ENCODE data around the gene SIGLEC5.
A peak's percentile ranks its signal among the peaks of the same experiment; 100 is the strongest.

Gene SIGLEC5

GRCh38 chr19:51598159-51598915, 31.9 kb downstream of the SIGLEC5 start:
- H3K4me3 ChIP-seq (ENCODE audit: low read length in 2 of 2): peak overlapping the region in 1 of 2 donors; percentile 63
- no peaks in the 10 kb centered on the region for H3K36me3 ChIP-seq (replicated peaks in 1 of 2; ENCODE audit: control insufficient read depth in 2 of 2, insufficient read depth in 2 of 2, low read length in 2 of 2)
- no peak overlapping the region for H2AFZ ChIP-seq (ENCODE audit: low read length)
- no peak overlapping the region for H3K27ac ChIP-seq (replicated peaks; ENCODE audit: low read length)
- H2BK15ac ChIP-seq (ENCODE audit: low read length): no peak overlapping the region
- H3K23ac ChIP-seq (ENCODE audit: low read depth, low read length, poor library complexity): peak overlapping the region; percentile 13
- peak overlapping the region; percentile 16 for H2BK5ac ChIP-seq (ENCODE audit: low read length)
- H3K4me2 ChIP-seq (ENCODE audit: insufficient read depth, low read length, poor library complexity, severe bottlenecking): no peak overlapping the region
- H3K27me3 ChIP-seq (ENCODE audit: control insufficient read depth in 3 of 3, insufficient read depth in 3 of 3, low read depth in 1 of 3, low read length in 3 of 3): no peaks in the 10 kb centered on the region
- no peak overlapping the region for H4K91ac ChIP-seq (ENCODE audit: low read depth, low read length, poor library complexity)
- no peak overlapping the region for H2BK12ac ChIP-seq (ENCODE audit: low read length)
- no peak overlapping the region for H3K4ac ChIP-seq (ENCODE audit: low read length)
- no peak overlapping the region for H2BK120ac ChIP-seq (ENCODE audit: low read depth, low read length)
- H3K9me3 ChIP-seq (replicated peaks in 1 of 2; ENCODE audit: control insufficient read depth in 2 of 2, insufficient read depth in 1 of 2, low read depth in 1 of 2, low read length in 2 of 2): peaks cover 0 to 16% of the 10 kb centered on the region in 2 donors
- H3K4me1 ChIP-seq (ENCODE audit: control insufficient read depth in 2 of 2, insufficient read depth in 1 of 2, low read depth in 1 of 2, low read length in 2 of 2): peaks cover 8 to 10% of the 10 kb centered on the region in 2 donors
- H3K14ac ChIP-seq (ENCODE audit: low read length): no peak overlapping the region
- H3K18ac ChIP-seq (ENCODE audit: low read length): no peak overlapping the region
- H2AK5ac ChIP-seq (ENCODE audit: low read depth, low read length): no peak overlapping the region
- peak overlapping the region; percentile 6 for H3K9ac ChIP-seq (ENCODE audit: low read depth, low read length, poor library complexity)
- H4K8ac ChIP-seq (ENCODE audit: low read depth, low read length): no peak overlapping the region
- WGBS, 2 donors (ENCODE audit: extremely low coverage in 2 of 2, insufficient read length in 2 of 2, insufficient replicate concordance in 1 of 2): no CpG with 5 or more reads among the region's 31 CpGs
- no peaks in the 10 kb centered on the region for H3K79me1 ChIP-seq (ENCODE audit: low read depth, low read length)
- DNase-seq (ENCODE audit: low spot score): no peak

- no peak for DNase-seq (ENCODE audit: low spot score)
- Histone ChIP-seq H2BK5ac (ENCODE audit: low read length) (no peak overlapping the region), H2BK120ac (ENCODE audit: low read depth, low read length) (no peak overlapping the region), H3K14ac (ENCODE audit: low read length) (no peak overlapping the region), H3K9me3 (replicated peaks in 1 of 2; ENCODE audit: control insufficient read depth in 2 of 2, insufficient read depth in 1 of 2, low read depth in 1 of 2, low read length in 2 of 2) (peaks cover 0 to 8% of the 10 kb centered on the region in 2 donors), H2BK12ac (ENCODE audit: low read length) (no peak overlapping the region), H3K27me3 (ENCODE audit: control insufficient read depth in 3 of 3, insufficient read depth in 3 of 3, low read depth in 1 of 3, low read length in 3 of 3) (peaks cover 0 to 2% (median 0%) of the 10 kb centered on the region in 3 experiments), H2BK15ac (ENCODE audit: low read length) (no peak overlapping the region), H3K18ac (ENCODE audit: low read length) (no peak overlapping the region), H3K9ac (ENCODE audit: low read depth, low read length, poor library complexity) (no peak overlapping the region), H3K4me1 (ENCODE audit: control insufficient read depth in 2 of 2, insufficient read depth in 1 of 2, low read depth in 1 of 2, low read length in 2 of 2) (peaks cover 12% of the 10 kb centered on the region in 2 donors), H3K4me3 (ENCODE audit: low read length in 2 of 2) (peak overlapping the region in 1 of 2 donors; percentile 73), H3K23ac (ENCODE audit: low read depth, low read length, poor library complexity) (no peak overlapping the region), H3K4me2 (ENCODE audit: insufficient read depth, low read length, poor library complexity, severe bottlenecking) (no peak overlapping the region), H3K27ac (replicated peaks; ENCODE audit: low read length) (no peak overlapping the region), H4K8ac (ENCODE audit: low read depth, low read length) (no peak overlapping the region), H3K36me3 (replicated peaks in 1 of 2; ENCODE audit: control insufficient read depth in 2 of 2, insufficient read depth in 2 of 2, low read length in 2 of 2) (no peaks in the 10 kb centered on the region), H3K79me1 (ENCODE audit: low read depth, low read length) (no peaks in the 10 kb centered on the region), H3K4ac (ENCODE audit: low read length) (no peak overlapping the region), H2AK5ac (ENCODE audit: low read depth, low read length) (no peak overlapping the region), H4K91ac (ENCODE audit: low read depth, low read length, poor library complexity) (no peak overlapping the region), H2AFZ (ENCODE audit: low read length) (peak overlapping the region; percentile 90)
- no CpG with 5 or more reads among the region's 8 CpGs for WGBS, 2 donors (ENCODE audit: extremely low coverage in 2 of 2, insufficient read length in 2 of 2, insufficient replicate concordance in 1 of 2)
Observed at GRCh38 chr19:51595190-51596175, 34.7 kb downstream of the SIGLEC5 start.

GRCh38 chr19:51594774-51595109, 35.5 kb downstream of the SIGLEC5 start:
- H4K8ac ChIP-seq (ENCODE audit: low read depth, low read length): no peak overlapping the region
- peak overlapping the region; percentile 73 to 80 for H3K4me3 ChIP-seq (ENCODE audit: low read length in 2 of 2)
- H2BK12ac ChIP-seq (ENCODE audit: low read length): no peak overlapping the region
- H2AK5ac ChIP-seq (ENCODE audit: low read depth, low read length): no peak overlapping the region
- H3K9me3 ChIP-seq (replicated peaks in 1 of 2; ENCODE audit: control insufficient read depth in 2 of 2, insufficient read depth in 1 of 2, low read depth in 1 of 2, low read length in 2 of 2): peaks cover 0 to 7% of the 10 kb centered on the region in 2 donors
- no peak overlapping the region for H2BK15ac ChIP-seq (ENCODE audit: low read length)
- peak; percentile 15 for DNase-seq (ENCODE audit: low spot score)
- H3K79me1 ChIP-seq (ENCODE audit: low read depth, low read length): no peaks in the 10 kb centered on the region
- no CpG with 5 or more reads among the region's 6 CpGs for WGBS, 2 donors (ENCODE audit: extremely low coverage in 2 of 2, insufficient read length in 2 of 2, insufficient replicate concordance in 1 of 2)
- H3K4me1 ChIP-seq (ENCODE audit: control insufficient read depth in 2 of 2, insufficient read depth in 1 of 2, low read depth in 1 of 2, low read length in 2 of 2): peaks cover 12% of the 10 kb centered on the region in 2 donors
- H2BK5ac ChIP-seq (ENCODE audit: low read length): no peak overlapping the region
- no peak overlapping the region for H3K27ac ChIP-seq (replicated peaks; ENCODE audit: low read length)
- H3K14ac ChIP-seq (ENCODE audit: low read length): peak overlapping the region; percentile 10
- peak overlapping the region; percentile 90 for H2AFZ ChIP-seq (ENCODE audit: low read length)
- no peak overlapping the region for H3K4ac ChIP-seq (ENCODE audit: low read length)
- H2BK120ac ChIP-seq (ENCODE audit: low read depth, low read length): no peak overlapping the region
- peaks cover 0 to 2% (median 0%) of the 10 kb centered on the region in 3 experiments for H3K27me3 ChIP-seq (ENCODE audit: control insufficient read depth in 3 of 3, insufficient read depth in 3 of 3, low read depth in 1 of 3, low read length in 3 of 3)
- no peak overlapping the region for H4K91ac ChIP-seq (ENCODE audit: low read depth, low read length, poor library complexity)
- peak overlapping the region; percentile 61 for H3K4me2 ChIP-seq (ENCODE audit: insufficient read depth, low read length, poor library complexity, severe bottlenecking)
- peak overlapping the region; percentile 48 for H3K23ac ChIP-seq (ENCODE audit: low read depth, low read length, poor library complexity)
- H3K36me3 ChIP-seq (replicated peaks in 1 of 2; ENCODE audit: control insufficient read depth in 2 of 2, insufficient read depth in 2 of 2, low read length in 2 of 2): no peaks in the 10 kb centered on the region
- H3K9ac ChIP-seq (ENCODE audit: low read depth, low read length, poor library complexity): peak overlapping the region; percentile 82
- peak overlapping the region; percentile 84 for H3K18ac ChIP-seq (ENCODE audit: low read length)

Measured in neuronal stem cell (in vitro differentiated cells).